Left kidney (tissue), 2 donors: Measurements from ENCODE around the gene SAPCD1. TPM values are rescaled to one million over a fixed set of nuclear protein-coding genes. Genes with fewer than 3 reads are reported as not detected.

Experiments used
- DNase-seq: peaks from one replicate; pipeline ENCODE4 v3.0.0-alpha.2; 2013
- polyA plus RNA-seq: library from polyadenylated mRNA; unstranded; fragments of 120-200 nt; gene quantifications from one replicate; pipeline ENCODE4 v1.2.1, GENCODE V29; 2013; ENCODE audit not compliant: insufficient read length

The SAPCD1 gene
- polyA plus RNA-seq, 1 donor, result 16.0 TPM

DNA sequence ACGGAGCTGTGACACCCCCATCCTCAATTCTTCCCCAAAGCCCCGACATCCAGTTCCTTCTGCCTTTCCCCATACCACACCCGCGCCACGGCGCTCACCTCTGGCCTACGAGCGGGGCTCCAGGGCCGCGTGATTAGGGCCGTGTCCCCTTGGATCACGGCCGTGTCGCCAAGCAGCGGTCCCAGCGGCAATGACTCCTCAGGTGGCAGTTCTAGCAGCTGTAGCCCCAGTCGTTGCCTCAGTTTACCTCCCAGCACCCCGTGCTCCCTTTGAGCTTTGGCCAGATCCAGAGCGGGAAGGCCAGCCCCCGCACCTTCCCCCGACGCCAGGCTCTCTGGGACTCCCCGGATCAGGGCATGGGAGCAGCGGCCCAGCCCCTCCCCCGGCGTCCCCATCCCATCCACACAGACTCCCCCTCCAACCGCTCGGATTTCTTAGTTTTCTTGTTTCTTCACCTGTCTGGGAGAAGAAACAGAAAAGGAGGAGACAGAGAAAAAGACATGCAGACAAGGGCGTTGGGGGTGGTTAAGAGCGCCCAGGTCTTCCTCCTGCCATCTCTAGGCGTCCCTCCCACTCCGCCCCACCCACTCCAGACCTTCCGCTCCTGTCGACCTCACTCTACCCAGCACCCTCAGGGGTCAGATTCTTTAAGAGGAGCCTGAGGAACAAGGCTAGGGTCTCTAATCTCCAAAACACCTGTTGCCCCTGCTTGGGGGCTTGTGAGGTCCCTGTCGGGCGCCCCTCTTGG lies 33.5 kb upstream of the SAPCD1 start, which contains the start of gene DDAH2:
TSS of gene DDAH2 (minus strand) at position 533 of the 748 bp plus-strand sequence. CDS start at position 395, 138 bp downstream.
- no peak for DNase-seq

DNA sequence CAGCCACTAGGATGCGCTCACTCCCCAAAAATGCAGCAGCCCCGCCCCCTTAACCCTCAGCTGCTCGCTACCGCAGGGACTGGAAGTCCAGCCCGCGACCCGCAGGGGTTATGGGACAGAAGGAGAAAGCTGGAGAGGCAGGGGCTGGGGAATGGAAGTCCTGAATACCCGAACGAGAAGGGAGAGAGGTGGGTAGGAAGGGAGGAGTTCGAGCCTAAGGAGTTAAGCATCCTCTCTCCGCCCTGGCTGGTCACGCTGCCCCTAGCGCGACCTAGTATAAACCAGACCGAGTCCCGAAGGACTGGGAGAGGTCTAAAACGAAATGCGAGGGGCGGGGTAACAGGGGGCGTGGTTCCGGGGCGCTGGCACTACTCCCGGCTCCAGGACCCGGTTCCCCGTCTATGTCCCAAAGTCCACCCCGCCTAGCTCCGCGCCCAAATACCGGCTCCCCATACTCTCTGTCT lies 32.9 kb upstream of the SAPCD1 start:
- DNase-seq, result peak; percentile 94

DNA sequence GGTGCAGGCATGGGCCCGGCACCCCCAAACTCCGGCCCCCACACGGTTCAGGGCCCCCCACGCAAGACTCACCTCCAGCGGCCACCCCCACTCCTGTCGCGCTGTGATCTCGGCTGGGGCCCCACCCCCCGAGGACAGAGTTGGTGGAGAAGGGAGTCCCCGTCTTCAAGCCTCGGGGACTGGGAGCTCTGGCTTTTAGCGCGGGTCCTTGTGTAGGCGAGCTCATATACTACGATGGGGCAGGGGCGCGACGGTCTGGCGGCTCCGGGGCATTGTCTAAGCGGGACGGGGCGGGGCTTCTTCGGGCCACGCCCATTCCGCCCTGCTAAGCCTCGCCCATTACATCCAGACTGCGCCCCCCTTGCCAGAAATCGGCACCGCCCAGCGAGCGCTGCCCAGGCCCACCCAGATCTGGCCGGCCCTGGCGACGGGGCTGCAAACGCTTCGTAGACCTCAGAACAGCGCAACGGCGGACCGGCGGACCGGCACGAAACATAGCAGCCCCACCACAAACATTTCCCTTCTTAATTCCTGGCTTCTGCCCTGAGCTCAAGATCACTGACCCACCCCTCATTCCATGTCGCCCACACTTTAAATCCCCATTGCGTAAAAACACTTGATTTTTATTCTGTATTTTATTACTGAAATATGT lies 32.4 kb upstream of the SAPCD1 start:
- peak; percentile 94 for DNase-seq

DNA sequence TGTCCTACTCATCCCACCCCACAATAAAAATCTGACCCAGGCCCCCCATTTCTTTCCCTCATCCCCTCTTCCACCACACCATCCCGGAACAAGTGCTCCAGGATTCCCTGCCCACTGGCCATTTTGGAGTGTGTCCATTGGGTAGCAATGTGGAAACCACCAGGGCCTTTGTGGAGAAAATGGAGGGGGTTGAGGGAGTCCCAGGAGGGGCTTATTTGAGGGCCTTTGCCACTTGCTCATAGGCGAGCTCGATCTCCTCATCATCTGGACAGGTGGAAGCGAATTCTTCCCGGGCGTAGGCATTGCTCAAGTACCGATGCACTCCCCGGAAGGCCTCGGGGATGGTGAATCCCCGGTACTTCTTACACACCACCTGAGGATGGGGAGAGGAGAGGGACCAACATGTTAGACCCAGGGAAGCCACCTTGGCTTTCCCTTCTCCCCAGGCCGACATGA lies 31.8 kb upstream of the SAPCD1 start:
- no peak for DNase-seq

DNA sequence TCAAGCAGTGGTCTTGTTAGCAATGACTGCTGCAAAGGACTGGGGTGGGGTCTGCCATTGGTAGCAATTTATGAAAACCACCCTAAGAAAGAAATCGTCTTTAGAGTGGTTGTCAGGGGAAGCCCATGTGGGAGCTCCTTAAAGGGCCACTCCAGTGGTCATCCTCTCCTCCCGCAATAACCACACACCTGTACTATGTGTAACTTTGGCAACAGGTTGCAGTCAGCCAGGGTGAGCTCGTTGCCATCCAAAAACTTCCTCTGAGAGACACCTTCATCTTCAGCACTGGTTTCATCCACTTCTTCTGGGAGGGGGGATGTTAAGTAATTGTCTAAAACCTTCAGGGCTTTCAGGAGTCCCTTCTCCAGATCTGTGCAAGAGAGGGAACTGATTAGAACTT lies 30.4 kb upstream of the SAPCD1 start:
- no peak for DNase-seq

DNA sequence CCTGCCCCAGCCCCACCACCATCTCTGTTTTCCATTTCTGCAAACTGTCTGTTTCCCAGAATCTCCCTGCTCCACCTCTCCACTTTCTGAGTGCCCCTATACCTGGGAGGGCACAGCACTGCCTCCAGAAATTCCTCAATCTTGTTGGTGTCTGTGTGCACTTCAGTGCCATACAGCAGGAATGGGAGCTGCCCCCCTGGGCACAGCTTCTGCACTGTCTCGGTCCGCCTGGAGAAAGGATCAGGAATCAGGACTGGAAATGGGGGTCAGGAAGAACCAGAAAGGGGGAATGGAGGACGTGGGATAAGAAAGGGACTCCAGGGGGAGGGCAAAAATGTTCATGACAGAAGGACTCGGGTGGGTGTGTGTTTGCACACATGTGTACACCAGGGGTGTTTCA lies 28.7 kb upstream of the SAPCD1 start:
- DNase-seq, result no peak

DNA sequence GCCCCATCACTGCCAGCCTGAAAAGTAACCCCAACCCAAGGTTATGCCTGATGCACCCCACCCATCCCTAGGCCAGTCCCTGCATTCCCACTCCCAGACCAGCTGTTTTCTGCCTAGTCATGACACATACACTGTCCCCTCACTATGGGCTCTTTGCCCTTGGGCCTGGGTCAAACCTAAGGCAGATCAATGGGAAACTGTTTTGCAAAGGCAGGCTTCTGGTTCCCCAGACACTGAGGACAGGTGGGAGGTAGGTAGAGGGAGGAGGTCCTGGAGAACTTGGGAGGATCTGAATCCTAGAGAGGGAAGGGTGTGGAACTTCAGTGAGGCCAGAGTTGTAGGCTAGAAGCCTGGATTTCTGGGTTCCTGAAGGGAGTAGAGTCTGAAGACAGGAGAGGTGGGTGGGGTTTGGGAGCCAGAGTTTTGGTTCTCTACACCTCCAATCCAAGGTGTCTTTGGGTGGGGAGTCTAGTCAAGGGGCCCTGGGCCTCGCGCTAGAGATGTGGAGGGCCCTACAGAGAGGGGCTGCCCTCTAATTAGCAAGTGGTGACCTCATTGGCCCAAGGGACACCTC lies 28.1 kb upstream of the SAPCD1 start:
- DNase-seq, result no peak

DNA sequence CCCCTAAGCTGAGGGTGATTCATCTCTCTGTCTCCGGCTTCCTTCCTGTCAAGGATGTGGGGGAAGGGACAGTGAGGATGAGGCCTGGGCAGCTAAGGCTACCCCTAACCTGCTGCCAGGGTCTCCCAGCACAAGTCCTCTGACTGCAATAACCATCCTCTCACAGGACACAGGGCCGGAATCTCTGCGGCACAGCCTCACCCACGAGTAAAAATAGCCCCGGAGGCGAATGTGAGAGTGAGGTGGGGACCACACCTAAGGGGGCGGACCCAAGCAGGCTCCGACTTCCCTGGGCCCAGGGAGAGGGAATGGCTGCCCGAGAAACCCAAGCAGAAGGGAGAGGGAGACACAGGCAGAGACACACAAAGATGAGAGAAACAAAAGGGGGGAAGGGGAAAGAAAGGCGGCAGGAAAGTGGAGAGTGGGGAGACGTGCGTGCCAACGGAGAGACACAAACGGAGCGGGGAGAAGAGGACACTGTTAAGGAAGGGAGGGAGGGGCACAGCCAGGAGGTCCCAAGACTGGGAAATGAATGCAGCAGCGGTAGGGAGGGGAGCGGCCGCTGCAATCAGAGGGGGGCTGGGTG lies 27.5 kb upstream of the SAPCD1 start:
- no peak for DNase-seq

DNA sequence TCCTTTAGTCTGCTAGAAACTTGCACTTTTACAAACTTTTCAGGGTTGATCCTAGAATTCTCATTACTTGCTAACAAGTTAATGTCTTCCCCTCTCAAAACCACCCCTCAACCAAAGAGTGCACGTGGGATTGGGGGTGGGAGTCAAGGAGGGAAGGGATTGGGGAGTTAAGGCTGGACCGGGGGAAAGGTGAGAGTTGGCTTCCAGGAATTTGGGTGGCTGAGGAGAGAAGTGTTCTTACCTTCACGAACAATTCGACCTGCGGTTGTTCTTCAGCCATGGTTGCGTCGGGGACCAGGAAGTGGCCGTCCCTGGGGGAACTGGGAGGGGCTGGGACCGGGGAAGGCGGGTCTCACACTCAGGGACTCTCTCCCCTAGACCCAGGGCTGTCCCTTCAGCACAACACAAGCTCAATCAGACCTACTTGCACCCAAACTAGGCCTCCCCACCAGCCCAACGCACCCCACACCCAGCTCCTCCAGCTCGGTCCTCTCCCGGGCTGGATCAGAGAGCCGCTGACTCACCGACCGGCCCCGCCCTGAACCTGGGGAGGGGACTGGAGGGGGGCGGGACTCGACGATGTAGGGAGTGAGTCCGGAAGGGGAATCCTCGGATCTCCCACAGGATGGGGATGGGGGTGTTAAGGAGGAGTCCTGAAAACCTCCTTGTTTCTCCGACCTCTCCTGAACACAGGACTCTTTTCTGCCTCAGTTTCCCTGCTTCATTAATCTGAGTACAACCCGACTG lies 26.3 kb upstream of the SAPCD1 start, which contains the start of gene CLIC1:
TSS of gene CLIC1 (minus strand) at position 510 of the 747 bp plus-strand sequence. CDS start at position 280, 230 bp downstream.
- peak; percentile 85 for DNase-seq

DNA sequence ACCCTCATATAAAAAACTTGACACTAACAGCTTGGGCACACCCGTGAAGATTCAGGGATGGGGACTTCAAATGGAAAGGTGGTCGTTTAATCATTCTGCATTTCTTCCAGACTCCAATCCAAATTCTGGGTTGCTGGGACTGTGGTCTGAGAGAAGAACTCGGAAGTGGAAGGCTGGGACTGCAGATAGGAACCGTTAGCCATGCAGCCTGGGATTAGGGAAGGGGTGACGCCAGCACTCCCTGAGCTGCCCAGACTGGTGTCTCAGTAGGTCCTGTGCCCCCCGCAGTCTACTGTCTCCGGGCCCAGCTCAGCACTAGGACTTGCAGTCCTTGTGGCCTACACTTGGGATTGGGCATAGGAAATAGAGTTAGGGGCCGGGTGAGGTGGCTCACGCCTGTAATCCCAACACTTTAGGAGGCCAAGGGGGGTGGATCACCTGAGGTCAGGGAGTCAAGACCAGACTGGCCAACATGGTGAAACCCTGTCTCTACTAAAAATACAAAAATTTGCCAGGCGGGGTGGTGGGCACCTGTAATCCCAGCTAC lies 25.6 kb upstream of the SAPCD1 start:
- DNase-seq, result no peak

DNA sequence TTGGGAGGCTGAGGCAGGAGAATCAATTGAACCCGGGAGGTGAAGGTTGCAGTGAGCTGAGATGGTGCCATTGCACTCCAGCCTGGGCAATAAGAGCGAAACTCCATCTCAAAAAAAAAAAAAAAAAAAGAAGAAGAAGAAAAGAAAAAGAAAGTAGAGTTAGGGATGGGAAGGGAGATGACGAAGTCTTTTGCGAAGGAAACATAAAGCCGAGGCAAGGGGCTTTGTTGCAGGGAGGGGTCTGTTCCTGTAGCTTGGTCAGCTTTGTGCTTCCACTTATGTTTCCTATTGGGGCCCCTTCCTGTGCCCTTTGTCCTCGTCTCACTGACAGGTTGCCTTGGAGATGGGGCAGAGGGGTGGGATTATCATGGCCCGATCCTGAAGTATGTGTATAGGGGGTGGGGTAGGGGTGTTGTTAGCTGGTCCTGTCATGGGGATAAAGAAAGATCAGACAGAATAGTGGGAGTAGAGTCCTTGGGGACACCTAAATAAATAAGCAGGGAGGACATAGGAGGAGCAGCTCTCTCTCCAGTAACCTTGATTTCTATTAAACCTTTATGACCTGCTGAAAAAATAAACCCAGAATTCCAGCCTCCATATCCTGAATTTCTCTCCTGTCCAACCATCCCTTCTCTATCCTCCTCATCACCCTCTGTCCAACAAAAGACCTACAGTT lies 25.0 kb upstream of the SAPCD1 start:
- peak; percentile 83 for DNase-seq

DNA sequence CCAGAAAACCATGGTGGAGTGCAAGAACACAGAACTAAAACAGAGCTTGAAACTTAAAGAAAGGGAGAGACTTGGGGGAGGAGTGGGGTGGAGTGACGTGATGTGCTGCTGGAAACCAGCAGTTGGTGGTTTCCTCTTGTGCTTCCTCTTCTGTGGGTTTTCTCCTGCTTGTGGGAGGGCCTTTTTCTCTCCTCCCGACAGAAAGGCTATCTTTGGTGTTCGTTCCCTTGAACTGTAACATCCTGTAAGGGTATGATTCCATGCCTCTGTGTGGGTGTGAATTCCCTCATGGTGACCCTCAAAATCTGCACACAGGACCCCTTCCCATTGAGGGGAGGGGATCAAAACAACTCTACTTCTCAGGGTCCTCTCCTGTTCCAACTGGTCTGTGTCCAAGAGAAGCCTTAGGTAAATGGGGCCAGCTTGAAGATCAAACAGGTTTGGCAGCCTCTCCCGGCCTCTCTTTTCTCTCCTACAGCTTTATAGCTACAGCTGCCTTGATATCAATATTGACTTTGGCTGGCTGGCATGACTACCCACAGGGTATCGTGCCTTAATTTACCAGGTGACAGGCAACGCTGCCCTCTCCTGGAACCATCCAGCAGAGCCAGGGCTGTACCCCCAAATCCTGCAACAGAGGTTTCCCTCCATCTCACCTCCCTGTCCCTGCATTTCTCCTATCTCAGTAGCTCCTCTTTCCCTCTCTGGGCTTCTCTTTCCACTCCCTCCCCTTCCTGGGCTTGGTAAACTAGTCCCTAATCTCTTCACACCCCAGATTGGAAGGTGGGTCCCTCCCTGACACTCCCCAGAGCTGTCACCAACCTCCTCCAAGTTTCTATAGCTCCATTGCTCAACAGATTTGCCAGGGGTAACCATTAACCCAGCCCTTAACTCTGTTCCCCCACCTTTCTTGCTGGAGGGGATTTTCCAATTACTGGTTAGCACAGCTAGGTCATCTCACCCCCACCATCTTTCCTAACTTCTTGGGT lies 24.2 kb upstream of the SAPCD1 start:
- peak; percentile 79 for DNase-seq

DNA sequence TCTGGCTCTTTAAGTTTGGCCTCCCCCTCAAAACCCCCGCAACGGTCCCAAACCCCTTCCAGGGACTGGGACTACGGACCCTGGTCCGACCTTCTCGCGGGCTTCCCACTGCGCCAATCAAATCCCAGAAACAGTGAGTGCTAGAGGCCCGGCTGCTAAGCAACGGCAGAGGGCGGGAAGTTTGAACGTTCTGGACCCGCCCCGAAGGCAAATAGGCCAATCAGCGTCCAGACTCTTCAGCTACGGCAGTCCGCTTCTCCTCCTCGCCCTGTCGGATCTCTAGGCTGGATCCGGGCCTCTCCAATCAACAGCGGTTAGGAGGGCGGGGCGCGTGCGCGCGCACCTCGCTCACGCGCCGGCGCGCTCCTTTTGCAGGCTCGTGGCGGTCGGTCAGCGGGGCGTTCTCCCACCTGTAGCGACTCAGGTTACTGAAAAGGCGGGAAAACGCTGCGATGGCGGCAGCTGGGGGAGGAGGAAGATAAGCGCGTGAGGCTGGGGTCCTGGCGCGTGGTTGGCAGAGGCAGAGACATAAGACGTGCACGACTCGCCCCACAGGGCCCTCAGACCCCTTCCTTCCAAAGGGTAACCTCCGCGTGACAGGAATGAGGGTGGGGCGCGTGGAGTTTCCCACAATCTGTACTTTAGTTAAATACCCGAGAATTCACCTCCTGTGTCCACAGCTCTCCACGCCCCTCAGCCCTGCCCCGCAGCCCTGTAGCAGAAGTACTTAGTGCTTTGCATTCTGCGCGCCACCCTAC lies 22.6 kb upstream of the SAPCD1 start, which contains the start of gene MSH5:
TSS of gene MSH5 (plus strand) at position 367 of the 758 bp plus-strand sequence. CDS start 462 bp downstream, outside the sequence.
- peak; percentile 99 for DNase-seq

DNA sequence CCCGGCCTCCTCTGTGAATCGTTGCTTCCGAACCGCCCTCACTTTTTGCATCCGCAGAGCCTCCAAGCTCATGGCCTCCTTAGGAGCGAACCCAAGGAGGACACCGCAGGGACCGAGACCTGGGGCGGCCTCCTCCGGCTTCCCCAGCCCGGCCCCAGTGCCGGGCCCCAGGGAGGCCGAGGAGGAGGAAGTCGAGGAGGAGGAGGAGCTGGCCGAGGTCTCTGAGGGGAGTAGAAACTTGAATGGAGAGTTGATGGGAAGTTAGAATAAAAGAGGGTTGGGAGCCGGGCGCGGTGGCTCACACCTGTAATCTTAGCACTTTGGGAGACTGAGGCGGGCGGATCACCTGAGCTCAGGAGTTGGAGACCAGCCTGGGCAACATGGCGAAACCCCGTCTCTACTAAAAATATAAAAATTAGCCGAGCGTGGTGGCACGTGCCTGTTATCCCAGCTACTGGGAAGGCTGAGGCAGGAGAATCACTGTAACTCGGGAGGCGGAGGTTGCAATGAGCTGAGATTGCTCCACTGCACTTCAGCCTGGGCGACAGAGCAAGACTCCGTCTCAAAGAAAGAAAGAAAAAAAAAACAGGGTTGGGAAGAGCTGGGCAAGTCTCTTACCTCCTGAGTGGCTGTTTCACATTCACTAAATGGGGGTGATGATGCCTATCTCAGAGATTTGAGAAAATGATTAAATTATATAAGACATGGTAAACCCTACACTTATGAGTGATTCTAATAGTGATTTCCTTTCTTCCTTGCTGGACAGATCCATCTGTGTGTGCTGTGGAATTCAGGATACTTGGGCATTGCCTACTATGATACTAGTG lies 21.8 kb upstream of the SAPCD1 start:
- DNase-seq, result no peak

DNA sequence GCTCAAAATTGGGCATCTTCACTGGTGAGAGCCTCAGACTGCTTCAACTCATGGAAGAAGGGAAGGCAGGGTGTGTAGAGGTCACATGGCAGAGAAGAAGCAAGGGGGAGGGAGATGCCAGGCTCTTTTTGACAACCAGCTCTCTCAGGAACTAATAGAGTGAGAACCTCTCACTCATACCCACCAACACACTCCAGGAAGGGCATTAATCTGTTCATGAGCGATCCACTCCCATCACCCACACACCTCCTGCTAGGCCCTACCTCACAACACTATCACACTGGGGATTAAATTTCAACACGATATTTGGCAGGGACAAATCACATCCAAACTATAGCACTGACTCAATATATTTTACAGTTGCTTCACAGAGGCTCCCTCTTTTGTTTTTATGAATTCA lies 20.6 kb upstream of the SAPCD1 start:
- no peak for DNase-seq

DNA sequence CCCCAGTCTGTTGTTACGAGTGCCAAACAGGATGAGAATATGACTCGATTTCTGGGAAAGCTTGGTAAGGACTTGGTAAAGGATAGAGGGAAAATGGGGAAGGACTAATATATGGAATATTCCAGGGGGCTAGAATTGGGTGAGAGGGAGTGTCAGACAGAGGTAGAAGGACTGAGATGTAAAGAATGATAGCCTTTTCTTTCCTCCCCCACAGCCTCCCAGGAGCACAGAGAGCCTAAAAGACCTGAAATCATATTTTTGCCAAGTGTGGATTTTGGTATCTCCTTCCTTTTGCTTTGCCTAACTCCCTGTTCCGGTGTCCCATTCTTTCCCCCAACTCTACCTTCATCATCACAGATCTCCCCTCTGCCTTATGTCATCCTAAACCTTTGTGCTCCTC lies 19.6 kb upstream of the SAPCD1 start:
- no peak for DNase-seq

DNA sequence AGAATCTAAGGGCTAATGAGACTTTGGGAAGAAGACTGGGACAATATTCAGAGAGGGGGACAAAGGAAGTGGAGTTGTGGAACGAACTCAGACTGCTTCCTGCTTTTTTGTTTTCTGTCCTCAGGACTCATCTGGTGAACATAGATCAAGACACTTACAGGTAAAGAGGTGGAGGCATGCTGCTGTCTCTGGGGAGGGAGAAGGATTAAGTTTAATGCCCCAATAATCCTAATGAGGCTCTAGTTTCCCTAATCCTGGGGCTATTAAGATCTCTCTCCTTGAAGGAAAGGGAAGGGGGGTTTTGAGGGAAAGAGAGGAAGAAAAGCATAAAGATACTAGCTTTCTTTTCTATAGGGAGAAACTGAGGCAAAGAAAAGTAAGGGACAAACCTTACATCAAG lies 18.0 kb upstream of the SAPCD1 start:
- no peak for DNase-seq
